Hepatocyte (in vitro differentiated cells): ENCODE results near the gene KCNN3.

ENCODE experiments used
- CTCF ChIP-seq: fragments of 200-600 bp; sonication (generic); IDR thresholded peaks from 2 replicates; pipeline ENCODE4 v1.5.1; 2016; ENCODE audit warnings: antibody characterized with exemption, mild to moderate bottlenecking; ENCODE audit not compliant: poor library complexity
- EZH2 ChIP-seq: fragments of 200-600 bp; sonication (generic); IDR thresholded peaks from 2 replicates; pipeline ENCODE4 v1.6.1; 2016; ENCODE audit warnings: antibody characterized with exemption, mild to moderate bottlenecking, borderline replicate concordance

GRCh38 chr1:154876842-154877369, 6.8 kb upstream of the KCNN3 start:
- TF ChIP-seq CTCF (no peak), EZH2 (no peak)
